D721Med (cell line): ENCODE measurements around the gene PNMA8C.

ENCODE experiments used
- DNase-seq: peaks from one replicate; pipeline ENCODE4 v3.0.0; 2011; ENCODE audit warnings: low spot score; ENCODE audit not compliant: insufficient read length
- FAIRE-seq: peaks from 2 replicates; lab custom pipeline; 2011; peaks lifted over from hg19 to GRCh38; lab: Jason Lieb, UNC
- CTCF ChIP-seq: IDR thresholded peaks from 2 replicates; pipeline ENCODE4 v1.5.1; 2012; ENCODE audit warnings: mild to moderate bottlenecking, control low read depth; ENCODE audit not compliant: insufficient read depth; ENCODE audit errors: missing control alignments

PNMA8C gene

DNA sequence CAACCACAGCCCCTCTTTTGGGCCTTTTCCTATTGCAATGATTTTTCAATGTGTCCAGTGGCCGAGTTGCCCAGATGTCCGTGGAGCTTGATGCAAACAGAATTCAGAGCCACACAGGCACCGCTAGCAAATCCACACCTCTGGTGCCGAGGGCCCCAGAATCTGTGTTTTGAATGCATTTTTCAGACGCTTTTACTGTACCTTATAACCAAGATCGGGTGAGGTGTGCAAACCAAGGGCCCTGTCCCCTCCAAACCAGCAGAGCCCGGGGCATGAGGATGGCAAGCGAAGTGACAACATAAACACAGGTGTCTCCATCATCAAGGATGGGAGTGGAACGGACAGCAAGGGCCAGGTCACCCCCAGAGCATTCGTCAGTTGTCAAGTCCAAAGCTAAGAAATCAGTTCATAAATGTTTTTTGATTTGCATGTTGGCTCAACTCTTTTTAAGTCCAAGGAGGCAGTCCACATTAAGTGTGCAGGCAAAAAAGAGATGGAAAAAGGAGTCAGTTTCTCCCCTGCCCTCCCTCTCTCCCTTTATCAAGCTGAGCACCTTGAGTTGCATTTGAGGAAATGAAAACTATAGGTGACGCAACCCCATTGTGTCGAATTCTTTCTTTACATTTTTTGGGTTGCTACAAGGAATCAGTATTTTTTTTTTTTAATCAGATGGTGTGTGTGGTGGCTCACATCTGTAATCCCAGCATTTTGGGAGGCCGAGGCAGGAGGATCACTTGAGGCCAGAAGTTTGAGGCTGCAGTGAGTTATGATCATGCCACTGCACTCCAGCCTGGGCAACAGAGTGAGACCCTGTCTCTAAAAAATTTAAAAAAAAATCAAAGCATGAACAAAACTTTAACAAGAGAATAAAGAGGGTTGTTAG, 18.3 kb downstream of the PNMA8C start:
- no peak for TF ChIP-seq CTCF
- DNase-seq (no peak), FAIRE-seq (no peak)

DNA sequence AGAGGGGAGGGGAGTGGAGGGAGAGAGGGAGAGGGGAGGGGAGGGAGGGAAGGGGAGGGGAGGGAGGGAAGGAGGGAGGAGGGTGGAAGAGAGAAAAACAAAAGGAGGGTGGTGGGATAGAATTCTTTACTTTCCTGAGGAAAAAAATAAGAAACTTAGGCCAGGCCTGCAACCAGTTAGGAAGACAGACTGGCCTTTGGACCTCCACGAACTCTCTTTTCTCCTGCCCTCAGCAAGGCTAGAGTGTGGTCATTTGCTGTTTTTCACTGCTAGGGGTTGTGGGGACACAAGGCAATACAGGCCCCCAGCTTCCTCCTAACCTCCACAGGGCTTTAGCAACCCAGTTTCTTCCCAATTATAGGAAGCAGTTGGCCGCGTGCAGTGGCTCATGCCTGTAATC, 19.5 kb downstream of the PNMA8C start:
- DNase-seq (no peak), FAIRE-seq (no peak)
- no peak for TF ChIP-seq CTCF

- TF ChIP-seq CTCF, result no peak
- FAIRE-seq (no peak), DNase-seq (no peak)
Observed at GRCh38 chr19:46408664-46409039, 20.1 kb downstream of the PNMA8C start.

DNA sequence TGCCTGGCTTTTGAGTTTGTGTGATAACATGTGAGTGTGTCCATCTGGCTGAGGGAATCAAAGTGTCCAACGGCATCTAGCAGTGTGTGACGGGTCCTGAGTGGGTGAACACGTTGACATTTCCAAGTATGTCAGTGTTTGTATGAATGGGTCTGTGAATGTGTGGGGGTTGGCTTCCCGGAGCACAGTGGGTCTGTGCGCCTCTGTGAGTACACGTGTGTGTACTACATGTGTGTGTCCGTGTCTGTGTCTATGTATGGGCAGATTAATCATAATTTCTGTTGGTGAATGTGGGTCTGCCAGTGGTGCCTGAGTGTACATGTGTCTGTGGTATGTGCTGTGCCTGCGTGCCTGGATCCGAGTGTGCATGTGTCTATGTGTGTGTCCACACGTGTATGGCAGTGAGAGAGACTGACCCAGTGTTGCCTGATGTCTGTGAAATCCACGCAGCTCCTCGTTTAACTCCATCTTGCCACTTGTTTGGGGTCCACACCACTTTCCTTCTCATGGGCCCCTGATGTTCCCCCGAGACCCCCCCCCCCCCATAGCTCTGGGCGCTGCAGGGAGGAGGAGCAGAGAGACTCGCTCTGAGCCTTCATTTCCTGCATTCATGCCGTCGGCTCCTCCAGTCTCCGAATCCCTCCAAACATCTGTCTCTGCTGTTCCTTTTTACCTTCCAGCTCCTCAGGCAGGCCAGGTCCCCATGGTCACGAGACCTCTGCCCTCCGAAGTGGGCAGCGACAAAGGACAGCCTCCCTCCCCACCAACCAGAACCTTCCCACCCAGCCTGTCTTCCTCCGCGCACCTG, 20.7 kb downstream of the PNMA8C start:
- DNase-seq, result no peak
- no peak for TF ChIP-seq CTCF
- FAIRE-seq, result no peak

DNA sequence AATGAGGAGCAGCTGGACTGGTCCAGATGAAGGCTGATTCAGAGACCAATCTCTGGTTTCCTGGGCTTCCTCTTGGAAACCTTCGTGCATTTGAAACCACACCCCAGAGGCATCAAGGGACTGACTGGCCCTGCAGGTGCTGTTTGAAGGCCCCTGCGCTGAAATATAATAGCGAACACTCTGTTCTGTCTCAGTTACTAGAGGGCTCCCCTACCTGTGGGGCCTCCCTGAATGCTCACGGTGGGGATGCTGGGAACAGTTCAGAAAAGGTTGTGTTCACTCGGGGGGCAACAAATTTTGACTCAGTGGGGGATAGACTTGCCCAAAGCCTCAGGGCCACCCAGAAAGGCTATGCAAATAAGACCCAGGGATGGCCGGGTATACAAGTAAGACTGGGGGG, 21.8 kb downstream of the PNMA8C start:
- FAIRE-seq (no peak), DNase-seq (no peak)
- TF ChIP-seq CTCF, result no peak

DNA sequence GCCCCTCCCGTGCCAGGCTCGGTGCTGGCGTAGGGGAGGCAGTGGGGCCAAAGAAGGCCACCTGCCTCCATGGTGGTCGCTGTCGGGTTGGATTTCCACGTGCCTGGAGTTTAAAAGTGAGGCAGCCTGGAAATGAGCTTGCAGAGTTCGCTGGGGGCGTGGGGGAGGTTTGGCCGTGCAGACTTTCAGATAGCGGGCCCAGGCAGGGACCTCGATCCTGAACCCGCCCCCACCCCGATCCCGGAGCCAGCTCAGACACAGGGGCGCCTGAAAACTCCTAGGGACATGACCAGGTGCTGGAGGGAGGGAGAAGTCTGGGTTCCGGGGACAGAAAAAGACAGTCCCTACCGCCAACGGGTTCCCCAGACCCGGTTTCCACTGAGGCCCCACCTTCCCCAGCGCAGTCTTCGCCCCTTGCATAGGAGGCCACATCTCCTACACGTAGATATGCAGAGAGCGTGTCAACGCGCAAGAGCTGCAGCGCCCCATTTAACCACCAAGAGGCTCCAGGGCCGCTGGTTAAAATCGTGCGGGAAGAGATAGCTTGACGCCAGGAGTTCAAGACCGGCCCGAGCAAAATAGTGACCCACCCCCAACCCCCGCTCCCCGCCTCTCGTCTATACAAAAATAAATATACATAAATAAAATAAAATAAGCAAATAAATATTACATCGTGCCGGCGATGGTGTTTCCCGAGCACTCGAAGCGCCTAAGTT, 23.8 kb downstream of the PNMA8C start:
- peak; percentile 1 for TF ChIP-seq CTCF
- no peak for FAIRE-seq

More for the DNA sequence above, 23.8 kb downstream of the PNMA8C start:
- no peak for DNase-seq
